ENCODE measurements around the gene MAFG.

MAFG gene

DNA sequence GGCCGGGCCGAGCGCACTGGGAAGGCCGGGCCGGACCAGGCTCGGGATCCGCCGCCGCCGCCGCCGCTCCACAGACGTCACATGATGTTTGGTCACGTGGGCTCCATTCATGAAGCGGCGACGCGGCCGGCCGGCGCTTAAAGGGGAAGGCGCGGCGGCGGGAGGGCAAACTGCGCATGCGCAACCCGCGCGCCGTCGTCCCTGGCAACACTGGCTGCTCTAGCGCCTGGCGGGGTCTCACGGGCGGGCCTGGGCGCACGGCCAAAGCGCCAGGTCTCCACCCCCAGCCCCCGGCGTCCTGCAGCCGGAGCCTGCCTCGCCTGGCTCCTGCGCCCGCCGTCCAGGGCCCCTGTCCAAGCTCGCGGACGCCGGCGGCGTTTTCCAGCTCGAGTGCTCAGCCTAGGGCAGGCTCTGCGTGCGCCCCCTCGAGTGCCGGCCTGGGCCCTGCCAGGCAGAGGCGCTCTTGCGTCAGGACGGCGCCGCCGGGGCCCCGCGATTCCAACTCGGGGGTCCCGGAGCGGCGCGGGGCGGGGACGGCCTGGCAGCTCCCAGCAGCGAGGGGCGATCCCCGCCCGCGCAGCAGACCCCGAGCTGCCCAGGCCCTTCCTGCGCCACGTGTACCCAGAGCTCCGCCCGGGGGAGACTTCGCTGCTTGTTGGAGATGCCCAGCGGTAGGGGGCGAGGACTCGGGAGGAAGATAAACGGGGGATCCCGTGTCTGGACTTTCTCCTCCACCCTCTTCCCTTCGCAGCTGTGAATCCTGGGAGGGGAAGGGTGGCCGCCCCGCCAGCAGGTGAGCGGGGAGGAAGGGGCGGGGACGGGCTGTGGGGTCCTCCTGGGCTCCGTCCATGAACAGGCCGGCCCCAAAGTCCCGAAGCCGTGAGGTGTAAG lies at the start of gene MAFG:
Gene MAFG, minus strand, starts transcription at position 83 of the 891 bp plus-strand sequence. CDS start 4,550 bp downstream, outside the sequence.
- peak; percentile 93 for DNase-seq (ENCODE audit: low spot score)
- Histone ChIP-seq H3K4me3 (peak within 1 kb of the TSS; percentile 100), H3K27ac (peak within 1 kb of the TSS; percentile 87 to 98)
- no peak for TF ChIP-seq CTCF (IDR thresholded peaks at IDR 0.05)

DNA sequence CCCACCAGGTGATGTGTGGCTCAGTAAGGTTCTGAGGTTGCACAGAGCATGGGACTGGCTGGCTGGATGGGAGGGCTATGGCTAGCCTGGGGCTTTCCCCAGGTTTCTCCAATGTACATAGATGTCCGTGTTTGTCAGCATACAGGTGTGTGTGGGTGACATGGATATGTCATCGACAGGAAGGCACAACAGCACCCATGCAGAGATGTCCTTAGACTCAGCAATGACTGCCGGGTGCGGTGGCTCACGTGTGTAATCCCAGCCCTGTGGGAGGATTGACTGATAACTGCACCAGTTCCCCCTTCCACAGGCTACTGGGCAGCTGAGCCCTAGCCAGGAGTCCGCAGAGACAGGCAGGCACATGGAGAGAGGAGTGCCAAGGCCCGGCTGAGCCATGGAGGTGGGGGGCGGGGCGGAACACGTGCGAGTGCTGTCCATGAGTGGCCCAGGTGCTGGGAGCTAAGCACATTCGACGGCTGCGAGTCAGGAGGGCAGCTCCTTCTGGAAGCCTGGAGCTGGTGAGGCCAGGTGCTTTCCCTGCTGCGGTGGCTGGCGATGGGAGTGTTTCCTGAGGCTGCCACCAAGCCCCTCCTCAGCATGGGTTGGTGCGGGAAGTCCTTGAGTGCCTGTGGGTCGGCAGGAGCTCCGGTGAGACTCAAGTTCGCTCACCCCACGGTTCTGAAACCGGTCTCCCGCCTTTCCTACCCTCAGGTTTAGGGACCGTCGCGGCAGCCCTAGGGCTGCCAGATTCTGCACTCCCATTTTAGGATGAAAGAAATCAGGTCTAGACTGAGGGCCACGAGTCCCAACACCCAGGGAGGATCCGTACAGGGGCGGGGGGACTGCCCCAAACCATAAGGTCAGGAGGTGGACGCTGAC lies 49.0 kb upstream of the MAFG start:
- peak overlapping the region; percentile 81 to 88 for H3K27ac ChIP-seq
- no peak for TF ChIP-seq CTCF (IDR thresholded peaks at IDR 0.05)
- no peak for DNase-seq (ENCODE audit: low spot score)
- H3K4me3 ChIP-seq, result peak overlapping the region; percentile 79

- Histone ChIP-seq H3K4me3 (no peak overlapping the region), H3K27ac (no peak overlapping the region)
- no peak for TF ChIP-seq CTCF (IDR thresholded peaks at IDR 0.05)
- DNase-seq (ENCODE audit: low spot score), result no peak
Measured at GRCh38 chr17:81973432-81973831, 45.9 kb upstream of the MAFG start.

DNA sequence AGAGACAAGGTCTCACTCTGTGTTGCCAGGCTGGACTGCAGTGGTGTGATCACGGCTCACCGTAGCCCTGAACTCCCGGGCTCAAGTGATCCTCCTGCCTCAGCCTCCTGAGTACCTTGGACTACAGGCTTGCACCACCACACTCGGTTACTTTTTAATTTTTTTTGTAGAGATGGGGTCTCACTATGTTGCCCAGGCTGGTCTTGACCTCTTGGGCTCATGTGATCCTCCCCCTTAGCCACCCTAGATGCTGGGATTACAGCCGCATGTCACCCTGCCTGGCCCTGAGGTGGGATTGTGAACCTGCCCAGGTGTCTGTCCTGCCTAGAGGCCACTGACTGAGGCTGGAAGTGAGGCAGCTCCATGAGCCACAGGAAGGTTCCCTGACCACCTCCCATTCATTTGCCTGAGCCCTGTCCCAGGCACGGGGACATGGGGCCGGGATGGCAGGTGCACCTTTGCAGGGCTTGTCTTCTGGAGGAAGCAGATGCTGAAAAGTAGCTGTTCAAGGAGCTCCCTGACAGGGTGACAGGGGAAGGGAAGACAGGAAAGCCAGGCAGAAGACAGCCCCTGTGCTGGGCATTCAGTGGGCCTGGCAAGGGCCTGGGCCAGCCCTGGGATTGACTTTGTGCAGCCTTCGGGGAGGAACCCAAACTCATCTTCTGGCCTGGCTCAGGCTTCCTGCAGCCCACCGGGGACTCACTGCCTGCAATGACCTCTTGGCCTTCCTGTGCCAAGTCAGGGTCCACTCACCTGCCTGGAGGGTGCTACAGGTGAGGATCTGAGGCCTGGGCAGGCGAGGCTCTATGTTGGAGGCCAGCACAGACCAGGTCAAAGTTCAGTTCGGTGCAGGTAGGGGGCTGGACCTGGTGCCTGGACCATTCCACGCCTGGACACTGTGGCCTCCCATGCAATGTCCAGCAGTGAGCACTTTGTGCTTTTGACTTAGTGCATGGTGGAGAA lies 41.6 kb upstream of the MAFG start:
- no peak overlapping the region for H3K27ac ChIP-seq

GRCh38 chr17:81968396-81968745 lies 40.8 kb upstream of the MAFG start:
- H3K27ac ChIP-seq, result no peak overlapping the region
- no peak for TF ChIP-seq CTCF (IDR thresholded peaks at IDR 0.05)

More for the DNA sequence above, 41.6 kb upstream of the MAFG start:
- TF ChIP-seq CTCF (IDR thresholded peaks at IDR 0.05), result no peak
- no peak for DNase-seq (ENCODE audit: low spot score)
- H3K4me3 ChIP-seq, result no peak overlapping the region

More at GRCh38 chr17:81968396-81968745, 40.8 kb upstream of the MAFG start:
- DNase-seq (ENCODE audit: low spot score), result no peak
- no peak overlapping the region for H3K4me3 ChIP-seq
